Body of pancreas (tissue), 4 donors: Measurements from ENCODE around the gene GATB. TPM values are rescaled to one million over a fixed set of nuclear protein-coding genes. Genes with fewer than 3 reads are reported as not detected.

ENCODE experiments used
- ATAC-seq: fragments of 150-250 bp; one replicate; pipeline ENCODE4 v1.9.1; 2016
- DNase-seq, 4 donors: peaks; one replicate each; pipeline ENCODE4 v3.0.0-alpha.2; 2019
- H3K27ac ChIP-seq, 4 donors: fragments of 200-600 bp; sonication (generic); 1 replicate in 3 of 4; 2 replicates in 1 of 4; pipeline versions ENCODE4 v1.5.1 to v1.6.1; 2016 to 2019; ENCODE audit warnings: mild to moderate bottlenecking in 1 of 4, mixed read lengths in 1 of 4, moderate library complexity in 1 of 4
- H3K27me3 ChIP-seq, 2 donors: fragments of 200-600 bp; sonication (generic); one replicate each; pipeline ENCODE4 v1.6.0; 2016; ENCODE audit warnings: mild to moderate bottlenecking in 1 of 2
- H3K36me3 ChIP-seq, 2 donors: fragments of 200-600 bp; sonication (generic); replicated peaks in 1 of 2; 2 replicates each; pipeline ENCODE4 v1.5.1; 2016; ENCODE audit warnings: low read depth in 2 of 2; ENCODE audit not compliant: insufficient read depth in 1 of 2
- H3K4me1 ChIP-seq: fragments of 200-600 bp; sonication (generic); one replicate; pipeline ENCODE4 v1.6.0; 2016
- H3K4me3 ChIP-seq, 2 donors: fragments of 200-600 bp; sonication (generic); 1 replicate in 1 of 2; 2 replicates in 1 of 2; pipeline ENCODE4 v1.5.1; 2016 to 2019
- H3K9me3 ChIP-seq, 3 donors: fragments of 200-600 bp; sonication (generic); 1 replicate in 2 of 3; 2 replicates in 1 of 3; pipeline ENCODE4 v1.5.1; 2016
- CTCF ChIP-seq, 7 experiments: fragments of 450-650 bp in 4 of 7; fragments of 200-600 bp in 3 of 7; sonication (generic) in 3 of 7; IDR thresholded peaks; one replicate each; pipeline ENCODE4 v1.5.1; 2016 to 2019; ENCODE audit warnings: antibody characterized with exemption in 7 of 7
- POLR2A ChIP-seq, 3 donors: fragments of 450-650 bp; IDR thresholded peaks; one replicate each; pipeline ENCODE4 v1.6.1; 2016; ENCODE audit warnings: antibody characterized with exemption in 3 of 3, mild to moderate bottlenecking in 2 of 3
- WGBS, 2 donors: methylation state at CpG; one replicate each; pipeline ENCODE4 v1.1.5; 2017; 5-methylcytosine and 5-hydroxymethylcytosine counted together
- intact Hi-C: fragments of 100-400 bp; cut with DNase I; formaldehyde crosslinking; loops from one replicate; pipeline ENCODE4 v1.15.1; 2023
- total RNA-seq, 2 donors: library from RNA; depleted of rRNA; stranded (reverse); fragments of >200 nt; gene quantifications; one replicate each; pipeline ENCODE4 v1.1.0, GENCODE V29; 2016

GATB gene
- total RNA-seq, 2 donors from 2014 or later: 5.6 to 7.3 TPM

GRCh38 chr4:151729731-151730559 is 30.9 kb downstream of the GATB start:
- Histone ChIP-seq H3K36me3 (no peaks in the 10 kb centered on the region), H3K4me3 (no peak overlapping the region), H3K9me3 (no peaks in the 10 kb centered on the region), H3K27ac (no peak overlapping the region), H3K4me1 (no peaks in the 10 kb centered on the region), H3K27me3 (no peaks in the 10 kb centered on the region)
- no peak for ATAC-seq
- DNase-seq: no peak
- WGBS, 2 donors: 93 to 98% methylated on average over 6 to 12 of the region's 12 CpGs
- TF ChIP-seq POLR2A (IDR thresholded peaks at IDR 0.05) (no peak), CTCF (IDR thresholded peaks at IDR 0.05) (no peak)
- intact Hi-C loops: no loop called here

GRCh38 chr4:151728679-151729078 is 32.1 kb downstream of the GATB start:
- WGBS, 2 donors: 83 to 89% methylated on average over 2 of the region's 2 CpGs
- H3K27ac ChIP-seq: no peak overlapping the region
- no peaks in the 10 kb centered on the region for H3K36me3 ChIP-seq
- intact Hi-C loops: no loop called here
- ATAC-seq (no peak), DNase-seq (no peak)
- no peaks in the 10 kb centered on the region for H3K9me3 ChIP-seq
- TF ChIP-seq POLR2A (IDR thresholded peaks at IDR 0.05) (no peak), CTCF (IDR thresholded peaks at IDR 0.05) (no peak)
- no peaks in the 10 kb centered on the region for H3K27me3 ChIP-seq
- no peaks in the 10 kb centered on the region for H3K4me1 ChIP-seq
- H3K4me3 ChIP-seq: no peak overlapping the region

- intact Hi-C loops: no loop called here
- DNase-seq (no peak), ATAC-seq (no peak)
- no peak for TF ChIP-seq CTCF (IDR thresholded peaks at IDR 0.05)
- TF ChIP-seq POLR2A (IDR thresholded peaks at IDR 0.05): no peak
- Histone ChIP-seq H3K27me3 (no peaks in the 10 kb centered on the region), H3K9me3 (no peaks in the 10 kb centered on the region), H3K27ac (no peak overlapping the region), H3K36me3 (no peaks in the 10 kb centered on the region), H3K4me1 (no peaks in the 10 kb centered on the region), H3K4me3 (no peak overlapping the region)
- 63 to 76% methylated on average over 1 of the region's 1 CpG for WGBS, 2 donors
These were observed 32.8 kb downstream of the GATB start for GRCh38 chr4:151728006-151728405.

- no peak for TF ChIP-seq POLR2A (IDR thresholded peaks at IDR 0.05)
- no peak for TF ChIP-seq CTCF (IDR thresholded peaks at IDR 0.05)
- WGBS, 2 donors: 82 to 100% methylated on average over 1 of the region's 1 CpG
- Histone ChIP-seq H3K9me3 (no peaks in the 10 kb centered on the region), H3K4me1 (no peaks in the 10 kb centered on the region), H3K4me3 (no peak overlapping the region), H3K36me3 (no peaks in the 10 kb centered on the region), H3K27ac (no peak overlapping the region), H3K27me3 (no peaks in the 10 kb centered on the region)
- intact Hi-C loops: no loop called here
- DNase-seq (no peak), ATAC-seq (no peak)
These were observed 33.4 kb downstream of the GATB start for GRCh38 chr4:151727365-151727764.

GRCh38 chr4:151725087-151725486 is 35.7 kb downstream of the GATB start:
- no peak for ATAC-seq
- H3K9me3 ChIP-seq: no peaks in the 10 kb centered on the region
- H3K4me3 ChIP-seq: no peak overlapping the region
- H3K27me3 ChIP-seq: no peaks in the 10 kb centered on the region
- no peaks in the 10 kb centered on the region for H3K36me3 ChIP-seq
- no peak for TF ChIP-seq CTCF (IDR thresholded peaks at IDR 0.05)
- TF ChIP-seq POLR2A (IDR thresholded peaks at IDR 0.05): no peak
- H3K27ac ChIP-seq: no peak overlapping the region
- no peaks in the 10 kb centered on the region for H3K4me1 ChIP-seq
- DNase-seq: no peak
- intact Hi-C loops: no loop called here
- WGBS, 2 donors: 91 to 95% methylated on average over 2 of the region's 2 CpGs
